Liver (tissue), 9 donors: Measurements from ENCODE around the gene TPRA1. TPM values are rescaled to one million over a fixed set of nuclear protein-coding genes. Genes with fewer than 3 reads are reported as not detected.

ENCODE experiments used
- DNase-seq: peaks from one replicate; pipeline ENCODE4 v3.0.0-alpha.2; 2017; ENCODE audit warnings: low spot score
- H3K27ac ChIP-seq, 2 donors: one replicate each; pipeline ENCODE4 v1.7.0; 2013; ENCODE audit warnings: inconsistent platforms in 2 of 2, low read length in 2 of 2, control low read depth in 1 of 2, low read depth in 1 of 2, mild to moderate bottlenecking in 1 of 2
- H3K27me3 ChIP-seq, 4 donors: one replicate each; pipeline versions ENCODE4 v1.6.1 to v1.7.0; 2013; ENCODE audit warnings: low read length in 3 of 4, inconsistent platforms in 1 of 4, mild to moderate bottlenecking in 1 of 4, moderate library complexity in 1 of 4; ENCODE audit not compliant: control insufficient read depth in 4 of 4, insufficient read depth in 4 of 4
- H3K36me3 ChIP-seq, 4 donors: one replicate each; pipeline versions ENCODE4 v1.6.1 to v1.7.0; 2013; ENCODE audit warnings: low read length in 3 of 4, mild to moderate bottlenecking in 3 of 4, low read depth in 1 of 4, moderate library complexity in 1 of 4; ENCODE audit not compliant: control insufficient read depth in 4 of 4, insufficient read depth in 3 of 4
- H3K4me1 ChIP-seq, 4 donors: one replicate each; pipeline versions ENCODE4 v1.6.1 to v1.7.0; 2013; ENCODE audit warnings: low read length in 3 of 4, mild to moderate bottlenecking in 3 of 4, moderate library complexity in 1 of 4; ENCODE audit not compliant: control insufficient read depth in 4 of 4, insufficient read depth in 4 of 4
- H3K4me3 ChIP-seq, 3 donors: one replicate each; pipeline versions ENCODE4 v1.6.1 to v1.7.0; 2013; ENCODE audit warnings: low read length in 3 of 3, control low read depth in 1 of 3, low read depth in 1 of 3, mild to moderate bottlenecking in 1 of 3
- H3K9ac ChIP-seq, 2 donors: one replicate each; pipeline ENCODE4 v1.7.0; 2013; ENCODE audit warnings: low read length in 2 of 2, mild to moderate bottlenecking in 2 of 2, moderate library complexity in 2 of 2, control low read depth in 1 of 2, low read depth in 1 of 2
- H3K9me3 ChIP-seq, 4 donors: one replicate each; pipeline versions ENCODE4 v1.6.1 to v1.7.0; 2013; ENCODE audit warnings: low read length in 3 of 4; ENCODE audit not compliant: control insufficient read depth in 4 of 4
- ATF3 ChIP-seq: IDR thresholded peaks from 2 replicates; pipeline ENCODE4 v1.6.1; 2016; ENCODE audit warnings: antibody characterized with exemption
- CTCF ChIP-seq: fragments of 150-350 bp; IDR thresholded peaks from 2 replicates; pipeline ENCODE4 v1.5.1; 2017; ENCODE audit warnings: improper control_type of control experiment, low read depth, low read length; ENCODE audit not compliant: missing input control
- EGR1 ChIP-seq, 2 donors: IDR thresholded peaks; 2 replicates each; pipeline ENCODE4 v1.6.1; 2016 to 2018; ENCODE audit warnings: antibody characterized with exemption in 2 of 2, low read depth in 2 of 2
- FOXA1 ChIP-seq: IDR thresholded peaks from 2 replicates; pipeline ENCODE4 v1.6.1; 2016; ENCODE audit warnings: antibody characterized with exemption
- FOXA2 ChIP-seq: IDR thresholded peaks from 2 replicates; pipeline ENCODE4 v1.6.1; 2016; ENCODE audit warnings: antibody characterized with exemption
- GABPA ChIP-seq, 2 donors: IDR thresholded peaks in 1 of 2; conservative IDR thresholded peaks in 1 of 2; 2 replicates each; pipeline ENCODE4 v1.6.1; 2016; ENCODE audit warnings: antibody characterized with exemption in 2 of 2, mild to moderate bottlenecking in 1 of 2, moderate library complexity in 1 of 2
- HNF4A ChIP-seq, 2 donors: conservative IDR thresholded peaks; 2 replicates each; pipeline ENCODE4 v1.6.1; 2016; ENCODE audit warnings: antibody characterized with exemption in 2 of 2, mild to moderate bottlenecking in 2 of 2
- HNF4G ChIP-seq: IDR thresholded peaks from 2 replicates; pipeline ENCODE4 v1.6.1; 2016; ENCODE audit warnings: antibody characterized with exemption
- JUND ChIP-seq, 2 donors: IDR thresholded peaks; 2 replicates each; pipeline ENCODE4 v1.6.1; 2016; ENCODE audit warnings: antibody characterized with exemption in 2 of 2
- MAX ChIP-seq: IDR thresholded peaks from 2 replicates; pipeline ENCODE4 v1.6.1; 2016; ENCODE audit warnings: antibody characterized with exemption
- NR2F2 ChIP-seq: IDR thresholded peaks from 2 replicates; pipeline ENCODE4 v1.6.1; 2016; ENCODE audit warnings: antibody characterized with exemption
- RAD21 ChIP-seq, 2 donors: IDR thresholded peaks; 2 replicates each; pipeline ENCODE4 v1.6.1; 2016; ENCODE audit warnings: antibody characterized with exemption in 2 of 2, mild to moderate bottlenecking in 2 of 2
- REST ChIP-seq: IDR thresholded peaks from 2 replicates; pipeline ENCODE4 v1.6.1; 2016; ENCODE audit warnings: antibody characterized with exemption, mild to moderate bottlenecking
- RXRA ChIP-seq, 2 donors: IDR thresholded peaks; 2 replicates each; pipeline ENCODE4 v1.6.1; 2017 to 2018; ENCODE audit warnings: antibody characterized with exemption in 2 of 2, mild to moderate bottlenecking in 1 of 2
- SP1 ChIP-seq: IDR thresholded peaks from 2 replicates; pipeline ENCODE4 v1.6.1; 2018; ENCODE audit warnings: antibody characterized with exemption, mild to moderate bottlenecking
- TAF1 ChIP-seq: conservative IDR thresholded peaks from 2 replicates; pipeline ENCODE4 v1.6.1; 2016; ENCODE audit warnings: antibody characterized with exemption, mild to moderate bottlenecking
- YY1 ChIP-seq: IDR thresholded peaks from 2 replicates; pipeline ENCODE4 v1.6.1; 2016; ENCODE audit warnings: antibody characterized with exemption, mild to moderate bottlenecking
- ZBTB33 ChIP-seq: IDR thresholded peaks from 2 replicates; pipeline ENCODE4 v1.6.1; 2016; ENCODE audit warnings: antibody characterized with exemption
- WGBS: extraction: QIAGEN DNeasy Blood & Tissue Kit; methylation state at CpG from one replicate; pipeline ENCODE4 v1.1.7; 2013; 5-methylcytosine and 5-hydroxymethylcytosine counted together
- polyA plus RNA-seq, 2 donors: library from polyadenylated mRNA; stranded (reverse) in 1 of 2; unstranded in 1 of 2; fragments of 200-250 nt in 1 of 2; fragments of >200 nt in 1 of 2; fragmentation: Nextera tagmentation in 1 of 2; extraction: Ambion mirVana in 1 of 2; gene quantifications; one replicate each; pipeline versions ENCODE4 v1.2.1 to v1.2.3, GENCODE V29; 2013 to 2015
- total RNA-seq, 2 donors: library from RNA; depleted of rRNA; stranded (reverse); fragments of >200 nt; gene quantifications; one replicate each; pipeline ENCODE4 v1.2.3, GENCODE V29; 2014
- donor health status: healthy.
- donor health status: healthy.
- donor health status: healthy.
- donor health status: healthy.
- donor health status: healthy.

The TPRA1 gene
- total and polyA plus RNA-seq, 4 donors = 17.3 to 27.1 (median 21.3) TPM

- WGBS = 93% methylated on average over 11 of the region's 11 CpGs
- Histone ChIP-seq H3K4me3 (no peak overlapping the region), H3K36me3 (peaks cover 0 to 12% (median 5%) of the 10 kb centered on the region in 4 donors)
Observed at GRCh38 chr3:127580327-127581060, 10.0 kb downstream of the TPRA1 start.

More at GRCh38 chr3:127580327-127581060, 10.0 kb downstream of the TPRA1 start:
- H3K27ac ChIP-seq = no peak overlapping the region
- no peaks in the 10 kb centered on the region for H3K27me3 ChIP-seq
- H3K9ac ChIP-seq = no peak overlapping the region
- TF ChIP-seq RXRA (IDR thresholded peaks at IDR 0.05) (no peak), MAX (no peak), FOXA1 (no peak), HNF4G (no peak), RAD21 (IDR thresholded peaks at IDR 0.05) (no peak), CTCF (no peak), YY1 (no peak), EGR1 (IDR thresholded peaks at IDR 0.05; ENCODE audit: low read depth in 2 of 2) (no peak), REST (no peak), HNF4A (conservative IDR thresholded peaks at IDR 0.05) (no peak), SP1 (no peak), TAF1 (no peak), GABPA (IDR thresholded peaks at IDR 0.05 in 1 of 2, conservative IDR thresholded peaks at IDR 0.05 in 1 of 2) (no peak), ATF3 (no peak), JUND (IDR thresholded peaks at IDR 0.05) (no peak), NR2F2 (no peak), ZBTB33 (no peak), FOXA2 (no peak)
- no peaks in the 10 kb centered on the region for H3K9me3 ChIP-seq
- H3K4me1 ChIP-seq = no peaks in the 10 kb centered on the region
- DNase-seq = no peak
